Posterior vena cava (tissue), 2 donors: ENCODE data around the gene ELFN1. TPM values are rescaled to one million over a fixed set of nuclear protein-coding genes. Genes with fewer than 3 reads are reported as not detected.
"Not testable (repeated sequence)": the region's sequence is repeated elsewhere in the genome, so short reads cannot be mapped to it uniquely, and the experiment has no call there.

ENCODE experiments used
- DNase-seq: peaks from one replicate; pipeline ENCODE4 v3.0.0-alpha.2; 2020; ENCODE audit warnings: low spot score
- intact Hi-C, 2 donors: fragments of 100-400 bp; cut with DNase I; formaldehyde crosslinking; loops; one replicate each; pipeline versions ENCODE4 v1.14.1 to v1.14.2; 2022 to 2023
- total RNA-seq, 2 donors: library from RNA; stranded (reverse); fragmentation: NEBNext Ultra II Directional; extraction: Animal tissue kit (Norgen Biotek cat#: 25700); gene quantifications; one replicate each; pipeline ENCODE4 v1.2.1, GENCODE V29; 2021
- donor health status: DM: yes; HTN: yes; CAD: no.
- donor health status: DM: yes; HTN: yes; CAD: no.

ELFN1 gene
- total RNA-seq, 2 donors from 2014 or later = 1.2 to 1.8 TPM

DNA sequence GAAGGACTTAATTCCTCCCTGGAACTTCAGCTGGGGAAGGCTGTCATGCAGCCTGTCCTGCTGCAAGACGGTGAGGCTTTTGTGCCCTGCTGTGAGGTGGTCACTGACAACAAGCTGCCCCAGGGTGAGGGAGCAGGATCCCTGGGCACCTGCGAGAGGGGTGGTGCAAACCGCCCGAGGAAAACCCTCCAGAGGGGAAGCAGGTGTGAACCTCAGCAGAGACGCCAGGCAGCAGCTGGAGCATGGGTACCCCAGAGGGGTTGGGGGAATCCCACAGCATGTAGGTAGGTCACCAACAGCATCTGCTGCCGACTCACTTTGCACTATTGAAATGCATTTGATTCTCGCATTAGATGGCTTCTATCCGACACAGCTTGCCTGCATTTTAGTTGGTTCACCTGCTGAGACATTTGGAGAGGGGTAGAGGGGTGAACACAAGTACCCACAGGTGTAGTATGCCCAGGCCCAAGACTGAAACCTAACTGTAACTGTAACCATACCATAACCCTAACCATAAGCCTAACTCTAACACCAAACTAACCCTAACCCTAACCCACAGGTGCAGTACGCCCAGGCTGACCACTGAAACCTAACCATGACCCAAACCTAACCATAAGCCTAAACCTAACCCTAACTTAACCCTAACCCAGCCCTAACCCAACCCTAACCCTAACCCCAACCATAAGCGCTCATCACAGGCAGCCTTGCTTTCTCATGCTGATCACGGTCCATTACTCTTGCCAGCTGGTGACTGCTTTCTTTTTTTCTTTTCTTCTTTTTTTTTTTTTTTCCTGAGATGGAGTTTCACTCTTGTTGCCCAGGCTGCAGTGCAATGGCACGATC lies 85.9 kb downstream of the ELFN1 start:
- DNase-seq = peak; percentile 68
- intact Hi-C loops = no loop called here

DNA sequence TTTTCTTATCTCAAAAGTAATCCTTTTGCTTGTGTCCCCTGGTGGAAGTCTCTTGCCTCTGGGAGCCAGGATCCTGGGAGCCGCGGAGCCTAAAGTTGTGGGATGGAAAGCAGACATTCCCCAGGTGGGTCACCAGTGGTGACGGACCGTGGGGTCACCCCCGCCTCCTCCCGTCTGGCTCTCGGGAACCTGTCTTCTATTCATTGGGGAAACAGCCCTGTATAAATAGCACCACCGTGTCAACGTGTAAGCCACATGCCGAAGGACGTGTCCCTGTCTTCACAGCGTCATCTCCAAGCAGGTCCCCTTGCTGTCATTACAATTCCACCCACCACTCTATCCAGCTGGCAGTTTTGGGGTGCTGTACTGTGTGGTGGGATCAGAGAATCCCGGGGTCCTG lies 87.5 kb downstream of the ELFN1 start:
- intact Hi-C loops = no loop called here
- peak; percentile 32 for DNase-seq

- peak; percentile 78 for DNase-seq
- intact Hi-C loops = no loop called here
These were observed 88.2 kb downstream of the ELFN1 start for GRCh38 chr7:1758028-1758858.

GRCh38 chr7:1758859-1759521 lies 88.9 kb downstream of the ELFN1 start:
- DNase-seq = peak; percentile 72
- intact Hi-C loops = no loop called here

GRCh38 chr7:1761097-1761496 lies 91.0 kb downstream of the ELFN1 start:
- intact Hi-C loops = no loop called here
- DNase-seq = peak; percentile 43

GRCh38 chr7:1761774-1762173 lies 91.7 kb downstream of the ELFN1 start:
- no peak for DNase-seq
- intact Hi-C loops = no loop called here

DNA sequence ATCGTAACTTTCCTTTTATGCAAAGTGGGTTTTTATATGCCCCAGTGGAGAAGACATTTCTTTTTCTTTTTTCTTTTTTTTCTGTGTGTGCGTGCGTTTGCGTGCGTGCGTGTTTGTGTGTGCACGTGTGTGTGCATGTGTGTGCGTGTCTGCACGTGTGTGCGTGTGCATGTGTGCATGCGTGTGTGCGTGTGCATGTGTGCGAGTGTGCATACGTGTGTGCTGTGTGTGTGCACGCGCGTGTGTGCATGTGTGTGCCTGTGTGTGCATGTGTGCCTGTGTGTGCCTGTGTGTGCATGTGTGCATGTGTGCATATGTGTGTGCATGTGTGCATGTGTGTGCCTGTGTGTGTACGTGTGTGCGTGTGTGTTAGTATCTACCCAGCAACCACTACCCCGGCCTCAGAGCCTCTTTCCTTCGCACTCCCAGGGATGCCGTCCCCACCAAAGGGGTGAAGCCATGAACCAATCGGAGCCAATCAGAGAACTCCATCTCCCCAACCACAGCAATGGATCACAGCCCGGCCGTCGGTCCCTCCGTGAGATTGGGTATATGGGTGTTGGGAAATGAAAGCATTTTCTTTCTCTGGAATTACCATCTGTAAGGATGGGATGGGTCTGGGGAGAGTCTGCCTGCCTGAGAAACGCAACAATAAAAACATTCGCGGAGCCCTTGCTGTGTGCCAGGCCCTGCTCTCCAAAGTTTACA lies 92.3 kb downstream of the ELFN1 start:
- intact Hi-C loops = no loop called here
- peak; percentile 42 for DNase-seq

DNA sequence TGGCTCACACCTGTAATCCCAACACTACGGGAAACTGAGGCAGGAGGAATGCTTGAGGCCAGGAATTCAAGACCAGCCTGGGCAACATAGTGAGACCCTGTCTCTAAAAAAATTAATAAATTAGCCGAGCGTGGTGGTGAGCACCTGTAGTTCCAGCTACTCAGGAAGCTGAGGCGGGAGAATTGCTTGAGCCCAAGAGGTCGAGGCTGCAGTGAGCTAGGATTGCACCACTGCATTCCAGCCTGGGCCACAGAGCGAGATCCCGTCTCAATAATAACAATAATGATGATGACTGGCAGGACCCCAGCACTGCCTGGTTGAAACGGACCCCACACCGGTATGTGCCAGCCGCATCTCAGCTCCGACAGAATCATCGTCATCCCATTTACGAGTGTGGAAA lies 93.0 kb downstream of the ELFN1 start:
- intact Hi-C loops = no loop called here
- peak; percentile 49 for DNase-seq

DNA sequence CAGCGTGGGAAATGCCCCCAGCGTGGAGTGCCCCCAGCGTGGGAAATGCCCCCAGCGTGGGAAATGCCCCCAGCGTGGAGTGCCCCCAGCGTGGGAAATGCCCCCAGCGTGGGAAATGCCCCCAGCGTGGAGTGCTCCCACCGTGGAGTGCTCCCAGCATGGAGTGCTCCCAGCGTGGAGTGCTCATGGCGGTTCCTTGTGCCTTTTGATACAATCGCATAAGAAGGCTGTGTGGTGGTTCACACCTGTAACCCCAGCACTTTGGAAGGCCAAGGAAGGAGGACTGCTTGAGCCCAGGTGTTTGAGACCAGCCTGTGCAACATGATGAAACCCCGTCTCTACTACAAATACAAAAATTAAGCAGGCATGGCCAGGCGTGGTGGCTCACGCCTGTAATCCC lies 93.8 kb downstream of the ELFN1 start:
- DNase-seq = peak; percentile 38
- intact Hi-C loops = not testable (repeated sequence)

DNA sequence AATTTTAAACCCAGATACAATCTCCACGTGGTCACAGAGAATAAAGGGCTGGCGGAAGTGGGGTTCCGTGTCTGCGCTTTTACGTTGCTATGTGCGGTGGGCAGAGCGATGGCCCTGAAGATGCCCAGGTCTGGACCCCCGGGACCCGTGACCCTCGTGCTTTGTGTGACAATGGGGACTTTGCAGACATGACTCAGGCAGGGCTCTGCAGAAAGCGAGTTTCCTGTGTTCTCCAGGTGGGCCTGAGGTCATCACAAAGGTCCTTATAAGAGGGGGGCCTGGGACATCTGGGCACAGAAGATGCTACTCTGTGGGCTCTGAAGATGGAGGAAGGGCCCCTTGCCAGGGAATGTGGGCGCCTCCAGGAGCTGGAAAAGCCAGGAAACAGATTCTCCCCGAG lies 95.3 kb downstream of the ELFN1 start:
- DNase-seq = peak; percentile 46
- intact Hi-C loops = no loop called here

GRCh38 chr7:1767524-1767923 lies 97.4 kb downstream of the ELFN1 start:
- peak; percentile 44 for DNase-seq
- intact Hi-C loops = no loop called here

DNA sequence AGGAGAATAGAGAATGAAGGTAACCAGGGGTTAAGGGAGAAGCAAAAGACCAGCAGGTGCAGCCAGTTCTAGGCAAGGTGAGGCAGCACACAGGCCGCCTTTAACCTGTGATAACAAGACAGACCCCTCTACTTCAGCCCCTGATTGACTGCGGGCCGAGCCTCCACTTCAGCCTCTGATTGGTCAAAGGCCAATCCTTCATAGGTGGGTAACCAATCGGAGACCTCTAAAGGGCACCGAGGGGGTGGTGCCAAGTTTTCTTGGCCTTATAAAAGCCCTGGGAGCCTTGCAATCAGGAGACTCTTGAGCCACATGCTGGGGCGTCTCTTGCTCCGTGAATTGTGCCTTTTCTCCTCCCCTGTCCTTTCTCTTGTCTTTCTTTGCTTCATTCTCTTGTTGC lies 98.8 kb downstream of the ELFN1 start:
- intact Hi-C loops = no loop called here
- DNase-seq = peak; percentile 32

DNA sequence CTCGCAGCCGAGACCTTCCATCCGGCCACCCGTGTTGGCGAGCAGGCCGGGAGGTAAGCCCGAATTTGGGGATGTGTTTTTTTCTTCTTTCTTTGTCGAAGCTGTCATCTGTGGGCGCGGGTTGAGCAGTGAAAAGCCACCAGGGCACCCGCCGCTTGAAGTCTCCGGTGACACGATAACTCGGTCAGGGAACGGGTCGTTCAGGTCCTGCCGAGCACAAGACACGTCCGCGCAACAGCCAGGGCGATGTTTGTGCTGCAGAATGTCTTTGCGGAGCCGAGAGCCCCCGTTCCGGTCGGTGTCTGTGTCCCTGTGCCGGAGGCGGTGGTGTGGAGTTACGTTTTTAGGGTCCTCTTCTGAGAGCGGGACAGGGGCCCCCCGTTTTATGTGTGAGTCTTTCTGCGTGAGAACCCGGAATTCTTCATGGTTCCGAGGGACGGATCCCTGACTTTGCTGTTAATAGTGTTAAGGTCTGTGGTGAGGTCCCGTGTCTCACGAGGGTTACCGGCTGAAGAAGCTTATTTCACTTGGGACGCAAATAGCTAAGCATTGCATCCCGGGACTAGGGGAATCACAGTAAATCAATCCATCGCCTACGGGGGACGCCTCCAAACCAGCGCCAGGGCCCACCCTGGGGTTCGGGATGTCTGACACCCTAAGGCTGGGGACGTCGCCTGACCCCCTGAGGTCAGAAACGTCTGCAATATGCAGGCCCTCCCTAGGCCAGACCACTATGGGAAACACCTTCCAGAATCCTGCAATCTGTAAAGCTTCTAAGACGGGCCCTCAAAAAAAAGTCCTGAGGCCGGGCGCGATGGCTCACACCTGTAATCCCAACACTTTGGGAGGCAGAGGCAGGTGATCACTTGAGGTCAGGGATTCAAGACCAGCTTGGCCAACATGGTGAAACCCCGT lies 99.5 kb downstream of the ELFN1 start:
- intact Hi-C loops = no loop called here
- peak; percentile 73 for DNase-seq

- peak; percentile 32 for DNase-seq
- intact Hi-C loops = no loop called here
These were observed 100.3 kb downstream of the ELFN1 start for GRCh38 chr7:1770331-1770730.

GRCh38 chr7:1775389-1775788 lies 105.3 kb downstream of the ELFN1 start:
- intact Hi-C loops = no loop called here

GRCh38 chr7:1777122-1777521 lies 107.0 kb downstream of the ELFN1 start:
- intact Hi-C loops = no loop called here
- DNase-seq = peak; percentile 12

More at GRCh38 chr7:1775389-1775788, 105.3 kb downstream of the ELFN1 start:
- DNase-seq = no peak

GRCh38 chr7:1779445-1779844 lies 109.4 kb downstream of the ELFN1 start:
- intact Hi-C loops = no loop called here
- DNase-seq = peak; percentile 44

- intact Hi-C loops = no loop called here
- DNase-seq = peak; percentile 20
These were observed 111.3 kb downstream of the ELFN1 start for GRCh38 chr7:1781369-1781768.
